GM18526 (cell line): ENCODE results near the gene NLRP5.

Experiments
- POLR2A ChIP-seq: IDR thresholded peaks from 3 replicates; pipeline ENCODE4 v1.6.1; 2011; ENCODE audit not compliant: insufficient read length; ENCODE audit errors: extremely low read depth

Gene NLRP5

DNA sequence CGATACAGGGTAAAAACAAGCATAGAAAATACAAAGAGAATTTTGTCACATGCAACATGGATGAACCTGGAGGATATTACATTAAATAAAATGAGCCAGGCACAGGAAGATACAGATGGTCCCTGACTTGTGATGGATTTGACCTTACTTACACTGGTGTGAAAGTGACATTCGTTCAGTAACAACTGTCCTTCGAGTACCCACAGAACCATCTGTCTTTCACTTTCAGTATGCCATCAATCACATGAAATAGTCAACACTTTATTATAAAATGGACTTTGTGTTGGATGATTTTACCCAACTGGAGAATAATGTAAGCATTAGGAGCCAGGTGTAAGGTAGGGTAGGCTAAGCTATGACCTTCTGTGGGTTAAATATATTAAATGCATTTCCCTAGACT lies 83.1 kb downstream of the NLRP5 start:
- TF ChIP-seq POLR2A: no peak

DNA sequence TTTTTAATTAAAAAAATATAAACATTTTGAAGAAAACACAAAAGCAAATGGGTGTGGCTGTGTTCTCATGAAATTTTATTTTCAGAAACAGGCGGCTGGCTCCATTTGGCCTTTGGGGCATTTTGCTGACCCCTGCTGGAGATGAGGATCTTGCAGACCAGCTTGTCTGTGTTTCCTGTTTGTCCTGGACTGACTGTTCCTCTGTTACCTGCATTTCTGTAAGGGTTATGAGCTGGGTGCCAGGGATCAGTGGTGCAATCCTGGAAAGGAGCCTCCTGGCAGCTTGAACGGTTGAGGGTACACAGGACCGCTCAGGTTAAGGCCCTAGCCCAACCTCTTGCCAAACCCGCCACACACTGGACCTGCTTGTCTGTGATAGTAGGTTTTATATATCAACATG lies 84.6 kb downstream of the NLRP5 start:
- no peak for TF ChIP-seq POLR2A

DNA sequence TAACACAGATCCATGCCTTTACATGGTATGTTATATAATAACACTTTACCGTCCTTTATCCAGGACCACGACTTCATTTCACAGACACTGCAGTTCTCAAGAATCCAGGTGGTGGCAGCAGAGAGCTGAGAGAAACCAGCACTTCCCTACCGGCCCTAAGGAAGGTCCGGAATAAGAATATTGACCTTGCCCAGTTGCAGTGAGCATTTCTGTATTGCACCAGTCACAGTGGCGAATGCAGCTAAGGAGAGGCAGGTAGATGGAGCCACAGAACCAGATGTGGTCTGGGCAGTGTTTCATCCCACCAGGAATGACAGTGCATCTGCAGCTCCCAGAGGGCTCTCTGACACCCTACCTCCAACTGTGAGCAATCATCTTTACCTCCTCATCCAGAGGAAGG lies 89.9 kb downstream of the NLRP5 start:
- TF ChIP-seq POLR2A: no peak

- TF ChIP-seq POLR2A: no peak
These were observed 93.0 kb downstream of the NLRP5 start for GRCh38 chr19:56079609-56080008.

DNA sequence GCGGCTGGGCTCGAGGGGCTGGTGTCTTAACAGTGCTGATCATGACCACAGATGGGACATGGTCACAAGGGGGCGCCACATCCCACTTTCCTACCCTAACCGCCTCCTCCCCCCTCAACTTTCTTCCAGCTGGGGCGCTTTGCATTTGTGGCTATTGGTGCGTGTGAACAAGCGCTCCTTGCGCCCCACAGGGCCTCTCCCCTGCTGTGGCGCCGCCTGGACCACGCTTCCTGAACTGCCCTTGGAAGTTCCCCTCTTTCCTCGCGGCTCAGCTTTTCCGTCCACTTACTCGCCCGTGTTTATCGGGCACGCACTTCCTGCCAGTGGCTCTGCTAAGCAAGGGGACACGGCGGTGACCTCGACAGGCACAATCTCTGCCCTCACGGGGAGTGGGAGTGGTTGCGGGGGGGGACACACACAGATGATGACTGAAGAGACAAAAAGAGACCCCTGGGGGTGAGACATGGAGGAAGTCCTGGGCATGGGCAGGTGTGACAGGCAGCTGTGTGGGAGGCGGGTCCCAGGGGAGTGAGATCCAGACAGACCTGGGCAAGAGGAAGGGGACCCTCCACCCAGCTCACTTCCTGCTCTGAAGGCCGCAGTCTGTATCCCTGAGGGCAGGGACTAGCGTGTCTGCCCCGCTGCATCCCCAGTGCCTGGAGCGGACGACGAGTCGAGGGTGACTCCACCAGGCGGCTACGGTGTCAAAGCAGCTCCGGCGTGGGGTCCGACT lies 94.3 kb downstream of the NLRP5 start:
- TF ChIP-seq POLR2A: no peak

DNA sequence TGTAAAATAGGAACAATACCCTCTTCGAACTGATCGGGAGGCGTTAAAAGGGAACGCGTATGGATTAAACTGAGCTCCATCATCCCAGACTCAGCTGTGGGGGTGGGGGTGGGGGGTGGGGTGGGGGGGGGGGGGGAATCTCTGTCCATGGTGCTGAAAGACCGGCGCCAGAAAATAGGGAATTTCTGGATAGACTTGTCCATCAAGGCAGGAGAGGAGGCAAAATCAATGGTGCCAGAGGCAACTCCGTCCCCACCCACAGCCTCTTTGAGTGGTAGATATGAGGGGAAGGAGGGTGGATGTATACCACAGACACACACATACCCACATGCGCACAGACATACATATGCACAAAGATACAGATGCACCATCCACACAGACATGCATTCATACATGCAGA lies 97.1 kb downstream of the NLRP5 start:
- TF ChIP-seq POLR2A: no peak

- TF ChIP-seq POLR2A: no peak
These were observed 98.4 kb downstream of the NLRP5 start for GRCh38 chr19:56084835-56085536.

GRCh38 chr19:56085571-56086275 lies 99.1 kb downstream of the NLRP5 start:
- TF ChIP-seq POLR2A: no peak

DNA sequence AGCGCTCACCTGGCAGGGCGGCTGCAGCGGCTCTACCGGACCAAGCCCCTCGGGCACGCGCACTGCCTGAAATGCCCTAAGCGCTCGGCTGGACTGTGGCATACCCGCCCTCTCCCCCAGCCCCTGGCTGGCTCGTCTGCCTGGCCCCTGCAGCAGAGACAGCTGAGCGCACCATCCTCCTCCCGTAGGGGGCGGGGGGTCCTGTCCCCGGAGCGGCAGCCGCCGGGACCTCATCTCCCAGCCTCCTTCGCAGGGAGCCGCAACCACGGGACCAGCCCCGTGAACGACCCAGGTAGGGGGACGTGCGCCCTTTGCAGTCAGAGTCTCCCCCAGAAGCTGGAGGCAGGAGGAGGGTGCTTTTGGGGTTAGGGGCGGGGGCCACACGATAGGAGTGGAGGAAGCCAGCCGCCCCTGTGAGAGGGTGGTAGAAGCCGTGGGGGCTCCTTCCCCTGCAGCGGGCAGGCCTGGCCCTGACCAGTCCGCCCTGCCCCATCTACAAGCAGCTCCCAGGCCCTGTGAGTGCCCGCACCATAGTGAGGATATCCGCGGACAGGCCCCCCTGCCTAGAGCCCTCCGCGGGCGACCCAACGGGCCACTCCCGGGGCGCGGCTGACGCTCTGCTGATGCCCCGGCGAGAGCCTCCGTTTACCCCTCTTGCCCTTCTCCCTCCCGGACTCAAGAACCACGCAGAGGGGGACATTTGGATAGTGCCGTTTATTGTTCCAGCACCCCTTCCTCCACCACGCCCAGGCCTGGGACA lies 100.3 kb downstream of the NLRP5 start:
- TF ChIP-seq POLR2A: no peak

- TF ChIP-seq POLR2A: no peak
These were observed 101.3 kb downstream of the NLRP5 start for GRCh38 chr19:56087647-56088496.

DNA sequence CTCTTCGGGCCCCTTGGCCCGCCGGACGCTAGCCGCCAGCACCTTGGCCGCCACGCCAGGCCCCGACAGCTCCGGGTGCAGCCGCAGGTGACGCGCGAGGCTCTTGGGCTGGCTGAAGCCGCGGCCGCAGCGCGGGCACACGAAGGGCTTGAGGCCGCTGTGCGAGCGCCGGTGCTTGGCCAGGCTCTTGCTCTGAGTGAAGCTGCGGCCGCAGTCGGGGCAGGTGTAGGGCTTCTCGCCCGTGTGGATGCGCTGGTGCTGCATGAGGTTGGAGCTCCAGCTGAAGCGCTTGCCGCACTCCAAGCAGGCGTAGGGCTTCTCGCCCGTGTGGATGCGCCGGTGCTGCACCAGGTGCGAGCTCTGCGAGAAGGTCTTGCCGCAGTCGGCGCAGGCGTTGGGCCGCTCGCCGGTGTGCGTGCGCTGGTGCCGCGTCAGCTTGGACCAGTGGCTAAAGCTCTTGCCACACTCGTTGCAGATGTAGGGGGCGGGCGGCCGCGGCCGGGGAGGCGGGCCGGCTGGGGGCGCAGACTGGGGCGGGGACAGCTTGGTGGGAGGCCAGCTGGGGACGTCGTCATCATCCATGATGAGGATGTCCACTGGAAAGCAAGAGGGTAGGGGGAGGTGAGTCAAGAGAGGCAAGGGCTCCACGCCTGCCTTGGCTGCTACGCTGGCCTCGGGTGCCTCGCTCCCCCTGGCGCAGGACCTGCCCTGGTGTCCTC lies 102.1 kb downstream of the NLRP5 start:
- no peak for TF ChIP-seq POLR2A

- TF ChIP-seq POLR2A: no peak
These were observed 102.8 kb downstream of the NLRP5 start for GRCh38 chr19:56089344-56089743.

GRCh38 chr19:56091066-56091490 lies 104.5 kb downstream of the NLRP5 start:
- TF ChIP-seq POLR2A: no peak
